Keratinocyte (primary cell): ENCODE results near the gene BOK. TPM values are rescaled to one million over a fixed set of nuclear protein-coding genes. Genes with fewer than 3 reads are reported as not detected.

ENCODE experiments used
- DNase-seq: peaks from one replicate; pipeline ENCODE4 v3.0.0-alpha.2; 2011; ENCODE audit warnings: low read depth, missing footprints, low spot score
- FAIRE-seq: peaks from 2 replicates; lab custom pipeline; 2011; peaks lifted over from hg19 to GRCh38; lab: Jason Lieb, UNC
- H2AFZ ChIP-seq: 2 replicates; pipeline ENCODE4 v1.6.0; 2012; ENCODE audit warnings: low read length, control low read depth, inconsistent platforms; ENCODE audit not compliant: control insufficient read depth
- H3K27ac ChIP-seq: 2 replicates; pipeline ENCODE4 v1.5.1; 2011; ENCODE audit warnings: low read length; ENCODE audit not compliant: control insufficient read depth, insufficient read depth
- H3K27me3 ChIP-seq: 3 replicates; pipeline ENCODE4 v1.6.0; 2011; ENCODE audit warnings: low read length; ENCODE audit not compliant: control insufficient read depth, insufficient read depth; ENCODE audit errors: extremely low read depth
- H3K36me3 ChIP-seq, 2 experiments: 2 replicates in 1 of 2; 3 replicates in 1 of 2; pipeline ENCODE4 v1.5.1; 2011; ENCODE audit warnings: low read length in 2 of 2, mild to moderate bottlenecking in 1 of 2; ENCODE audit not compliant: control insufficient read depth in 2 of 2, insufficient read depth in 2 of 2; ENCODE audit errors: extremely low read depth in 1 of 2
- H3K4me1 ChIP-seq: 3 replicates; pipeline ENCODE4 v1.5.1; 2011; ENCODE audit warnings: low read length; ENCODE audit not compliant: control insufficient read depth, insufficient read depth; ENCODE audit errors: extremely low read depth
- H3K4me2 ChIP-seq: 3 replicates; pipeline ENCODE4 v1.6.0; 2011; ENCODE audit warnings: low read depth, low read length; ENCODE audit not compliant: control insufficient read depth, insufficient read depth; ENCODE audit errors: extremely low read depth
- H3K4me3 ChIP-seq, 3 experiments: fragments of 200-600 bp in 1 of 3; sonication (generic) in 1 of 3; 2 replicates in 2 of 3; 3 replicates in 1 of 3; pipeline ENCODE4 v1.5.1; 2011 to 2016; ENCODE audit warnings: low read length in 3 of 3, mild to moderate bottlenecking in 3 of 3, control low read depth in 2 of 3, inconsistent platforms in 1 of 3, low read depth in 1 of 3, mixed read lengths in 1 of 3, mixed run types in 1 of 3, moderate library complexity in 1 of 3; ENCODE audit not compliant: control insufficient read depth in 2 of 3, insufficient read depth in 2 of 3; ENCODE audit errors: extremely low read depth in 1 of 3
- H3K79me2 ChIP-seq: 2 replicates; pipeline ENCODE4 v1.6.0; 2012; ENCODE audit warnings: low read length; ENCODE audit not compliant: control insufficient read depth, insufficient read depth
- H3K9ac ChIP-seq: 3 replicates; pipeline ENCODE4 v1.6.0; 2011; ENCODE audit warnings: low read length; ENCODE audit not compliant: control insufficient read depth, insufficient read depth; ENCODE audit errors: extremely low read depth
- H3K9me1 ChIP-seq: 3 replicates; pipeline ENCODE4 v1.6.0; 2011; ENCODE audit warnings: low read length; ENCODE audit not compliant: control insufficient read depth, insufficient read depth; ENCODE audit errors: extremely low read depth
- H3K9me3 ChIP-seq: 2 replicates; pipeline ENCODE4 v1.5.1; 2012; ENCODE audit warnings: low read depth, low read length; ENCODE audit not compliant: control insufficient read depth
- H4K20me1 ChIP-seq: 3 replicates; pipeline ENCODE4 v1.6.0; 2011; ENCODE audit warnings: low read length; ENCODE audit not compliant: control insufficient read depth, insufficient read depth; ENCODE audit errors: extremely low read depth
- EZH2 ChIP-seq: IDR thresholded peaks from one replicate; pipeline ENCODE4 v1.6.1; 2012; ENCODE audit warnings: inconsistent platforms, mild to moderate bottlenecking, low read length, moderate library complexity
- dilution Hi-C: fragments of 300-500 bp; cut with MboI; formaldehyde crosslinking; loops from one replicate; pipeline ENCODE4 v1.7.0; 2020; ENCODE audit warnings: low sequenced_read_pairs; ENCODE audit not compliant: extremely low pct_ligation_motif_present
- polyA plus RNA-seq, 5 experiments: library from polyadenylated mRNA; depleted of rRNA in 3 of 5; stranded (reverse) in 3 of 5; stranded (forward) in 1 of 5; unstranded in 1 of 5; fragments of >200 nt; gene quantifications; 1 replicate in 1 of 5; 2 replicates in 3 of 5; 3 replicates in 1 of 5; pipeline versions ENCODE4 v1.2.1 to v1.2.3, GENCODE V29; 2011 to 2012; ENCODE audit warnings: missing spikeins in 2 of 5, low read depth in 1 of 5, low replicate concordance in 1 of 5
- TF ChIP-seq, protein P1 (sequence below), 3 experiments: IDR thresholded peaks in 1 of 3; conservative IDR thresholded peaks in 1 of 3; optimal IDR thresholded peaks in 1 of 3; 2 replicates in 2 of 3; 3 replicates in 1 of 3; pipeline versions ENCODE3 to v1.5.1; 2011; ENCODE audit warnings: low read length in 3 of 3, mild to moderate bottlenecking in 3 of 3, moderate library complexity in 2 of 3, control low read depth in 1 of 3, inconsistent platforms in 1 of 3; ENCODE audit not compliant: insufficient read depth in 2 of 3; ENCODE audit errors: extremely low read depth in 1 of 3

BOK gene
- polyA plus RNA-seq, 1 donor (not counting 4 experiments of a cell fraction or from before 2014, with no cell fraction given) = 15.4 TPM

DNA sequence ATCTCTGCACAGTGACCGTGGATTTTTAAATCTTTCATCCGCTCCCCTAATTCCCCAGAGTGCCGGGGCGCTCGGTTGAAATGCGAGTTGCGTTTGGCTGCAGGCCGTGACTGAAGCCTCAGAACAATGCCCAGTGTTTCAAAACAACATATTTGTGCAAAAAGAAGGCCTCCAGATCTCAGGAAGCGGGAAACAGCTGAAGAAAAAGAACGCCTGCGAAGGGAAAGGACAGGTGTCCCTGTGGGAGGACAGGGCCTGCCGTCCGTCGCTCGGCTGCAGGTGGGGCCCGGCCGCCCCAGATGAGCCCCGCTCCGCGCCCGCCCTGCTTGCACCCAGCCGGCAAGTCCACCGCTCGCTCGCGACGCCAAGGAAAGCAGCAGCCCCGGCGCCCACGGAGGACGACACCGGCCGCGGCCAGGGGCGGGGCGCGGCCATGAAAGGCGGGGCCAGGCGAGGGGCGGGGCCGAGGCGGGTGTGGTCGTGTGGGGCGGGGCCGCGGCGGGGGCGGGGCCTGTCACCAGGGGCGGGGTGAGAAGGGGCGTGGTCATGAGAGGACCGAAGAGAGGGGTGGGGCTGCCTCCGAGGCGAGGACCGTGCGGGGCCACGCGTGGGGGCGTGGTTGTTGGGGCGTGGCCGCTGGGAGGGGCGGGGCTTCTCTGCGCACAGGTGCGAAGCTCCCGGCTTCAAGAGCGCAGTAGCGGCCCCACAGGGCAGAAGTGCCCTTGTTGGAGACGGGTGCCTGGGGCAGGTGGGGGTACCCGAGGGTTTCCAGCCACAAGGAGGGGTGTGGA is 17.6 kb upstream of the BOK start:
- Histone ChIP-seq H3K4me3 (peak overlapping the region; percentile 37 to 74 (median 65)), H3K9me1 (peaks cover 2% of the 10 kb centered on the region), H3K27me3 (peaks cover 15% of the 10 kb centered on the region), H3K36me3 (no peaks in the 10 kb centered on the region), H2AFZ (peak overlapping the region; percentile 73), H3K4me2 (peak overlapping the region; percentile 95), H4K20me1 (no peaks in the 10 kb centered on the region), H3K9me3 (no peaks in the 10 kb centered on the region), H3K4me1 (peaks cover 16% of the 10 kb centered on the region), H3K27ac (peak overlapping the region; percentile 40), H3K9ac (peak overlapping the region; percentile 56), H3K79me2 (no peaks in the 10 kb centered on the region)
- dilution Hi-C loops = no loop called here
- FAIRE-seq (no peak), DNase-seq (peak; percentile 66)
- TF ChIP-seq EZH2 = no peak
- TF ChIP-seq, protein P1, sequence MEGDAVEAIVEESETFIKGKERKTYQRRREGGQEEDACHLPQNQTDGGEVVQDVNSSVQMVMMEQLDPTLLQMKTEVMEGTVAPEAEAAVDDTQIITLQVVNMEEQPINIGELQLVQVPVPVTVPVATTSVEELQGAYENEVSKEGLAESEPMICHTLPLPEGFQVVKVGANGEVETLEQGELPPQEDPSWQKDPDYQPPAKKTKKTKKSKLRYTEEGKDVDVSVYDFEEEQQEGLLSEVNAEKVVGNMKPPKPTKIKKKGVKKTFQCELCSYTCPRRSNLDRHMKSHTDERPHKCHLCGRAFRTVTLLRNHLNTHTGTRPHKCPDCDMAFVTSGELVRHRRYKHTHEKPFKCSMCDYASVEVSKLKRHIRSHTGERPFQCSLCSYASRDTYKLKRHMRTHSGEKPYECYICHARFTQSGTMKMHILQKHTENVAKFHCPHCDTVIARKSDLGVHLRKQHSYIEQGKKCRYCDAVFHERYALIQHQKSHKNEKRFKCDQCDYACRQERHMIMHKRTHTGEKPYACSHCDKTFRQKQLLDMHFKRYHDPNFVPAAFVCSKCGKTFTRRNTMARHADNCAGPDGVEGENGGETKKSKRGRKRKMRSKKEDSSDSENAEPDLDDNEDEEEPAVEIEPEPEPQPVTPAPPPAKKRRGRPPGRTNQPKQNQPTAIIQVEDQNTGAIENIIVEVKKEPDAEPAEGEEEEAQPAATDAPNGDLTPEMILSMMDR (optimal IDR thresholded peaks at IDR 0.05 in 1 of 3, IDR thresholded peaks at IDR 0.05 in 1 of 3, conservative IDR thresholded peaks at IDR 0.05 in 1 of 3; ENCODE audit: extremely low read depth in 1 of 3, insufficient read depth in 2 of 3, low read length in 3 of 3) = no peak

DNA sequence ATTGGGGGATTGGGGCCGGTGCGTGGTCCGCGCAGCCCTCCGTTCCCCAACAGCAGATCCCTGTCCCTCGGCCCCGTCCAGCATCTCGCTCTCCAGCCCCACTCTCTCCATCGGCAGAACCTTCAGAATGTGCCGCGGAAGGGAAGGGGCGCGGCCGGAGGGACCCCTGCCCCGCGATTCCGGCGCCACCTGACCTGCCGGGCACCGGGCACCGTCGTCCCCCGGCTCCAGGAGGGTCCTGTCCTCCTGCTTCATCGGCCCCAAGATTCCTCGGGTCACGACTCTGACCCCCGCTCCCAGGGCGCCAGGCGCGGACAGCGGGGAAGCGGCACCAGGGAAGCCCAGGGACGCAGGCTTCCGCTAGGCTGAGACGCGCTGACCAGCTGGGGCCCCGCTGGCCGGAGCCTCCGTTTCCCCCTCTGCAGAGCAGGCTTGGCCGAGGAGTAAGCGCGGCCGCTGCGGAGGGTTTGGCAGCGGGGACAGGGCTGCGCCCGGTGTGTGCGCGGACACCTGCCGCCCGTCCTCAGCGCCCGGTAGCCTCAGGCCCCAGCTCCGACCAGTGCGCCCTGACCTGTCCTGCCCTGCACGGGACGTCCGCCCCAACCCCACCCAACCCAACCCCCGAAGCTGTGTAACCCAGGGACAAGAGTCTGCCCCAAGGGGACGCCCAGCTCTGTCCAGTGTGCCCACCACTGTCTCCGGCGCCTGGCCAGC is 16.8 kb upstream of the BOK start:
- TF ChIP-seq, protein P1 (optimal IDR thresholded peaks at IDR 0.05 in 1 of 3, IDR thresholded peaks at IDR 0.05 in 1 of 3, conservative IDR thresholded peaks at IDR 0.05 in 1 of 3; ENCODE audit: extremely low read depth in 1 of 3, insufficient read depth in 2 of 3, low read length in 3 of 3) = no peak
- no peak for TF ChIP-seq EZH2
- H3K4me2 ChIP-seq = peak overlapping the region; percentile 37
- H3K36me3 ChIP-seq = no peaks in the 10 kb centered on the region
- no peak overlapping the region for H2AFZ ChIP-seq
- peaks cover 15% of the 10 kb centered on the region for H3K27me3 ChIP-seq
- peaks cover 2% of the 10 kb centered on the region for H3K9me1 ChIP-seq
- no peaks in the 10 kb centered on the region for H4K20me1 ChIP-seq
- dilution Hi-C loops = no loop called here
- no peak overlapping the region for H3K9ac ChIP-seq
- peaks cover 18% of the 10 kb centered on the region for H3K4me1 ChIP-seq
- H3K27ac ChIP-seq = no peak overlapping the region
- FAIRE-seq (no peak), DNase-seq (no peak)
- no peaks in the 10 kb centered on the region for H3K79me2 ChIP-seq
- H3K4me3 ChIP-seq = no peak overlapping the region
- H3K9me3 ChIP-seq = no peaks in the 10 kb centered on the region
